B cell (primary cell): ENCODE measurements around the gene MLKL. TPM values are rescaled to one million over a fixed set of nuclear protein-coding genes. Genes with fewer than 3 reads are reported as not detected.
A peak's percentile ranks its signal among the peaks of the same experiment; 100 is the strongest.

Experiments
- ATAC-seq: fragments of 200-7000 bp; cut with Tn5 transposase; one replicate; pipeline ENCODE4 v1.10.0; 2021; ENCODE audit warnings: low read depth, mild to moderate bottlenecking, moderate number of reproducible peaks, moderate library complexity
- CTCF ChIA-PET: fragments of 350-600 bp; sonication (Branson Sonifier 250); formaldehyde crosslinking; loops from one replicate; lab custom pipeline; 2021; ENCODE audit warnings: antibody characterized with exemption, inconsistent platforms; lab: Charles Lee
- POLR2A ChIA-PET: fragments of 350-600 bp; sonication (Branson Sonifier 250); formaldehyde crosslinking; loops from one replicate; lab custom pipeline; 2021; ENCODE audit warnings: antibody characterized with exemption; lab: Charles Lee
- DNase-seq: peaks from one replicate; pipeline ENCODE4 v3.0.0; 2013
- H2AFZ ChIP-seq: 2 replicates; pipeline ENCODE4 v1.6.1; 2012; ENCODE audit warnings: mild to moderate bottlenecking, low read depth, low read length; ENCODE audit not compliant: insufficient read depth, poor library complexity, severe bottlenecking
- H3K27ac ChIP-seq, 2 donors: 1 replicate in 1 of 2; 2 replicates in 1 of 2; pipeline ENCODE4 v1.5.1; 2012 to 2013; ENCODE audit warnings: low read length in 2 of 2, mild to moderate bottlenecking in 2 of 2, moderate library complexity in 1 of 2
- H3K27me3 ChIP-seq, 4 experiments: fragments of 200-600 bp in 1 of 4; sonication (generic) in 1 of 4; replicated peaks in 1 of 4; 1 replicate in 2 of 4; 2 replicates in 2 of 4; pipeline versions ENCODE4 v1.6.1 to v1.7.0; 2013 to 2016; ENCODE audit warnings: low read length in 3 of 4, mild to moderate bottlenecking in 2 of 4, mixed read lengths in 1 of 4, moderate library complexity in 1 of 4; ENCODE audit not compliant: insufficient read depth in 4 of 4, control insufficient read depth in 3 of 4; ENCODE audit errors: control extremely low read depth in 1 of 4
- H3K36me3 ChIP-seq, 2 experiments: replicated peaks in 1 of 2; 1 replicate in 1 of 2; 2 replicates in 1 of 2; pipeline versions ENCODE4 v1.6.1 to v1.7.1; 2013; ENCODE audit warnings: low read length in 1 of 2; ENCODE audit not compliant: insufficient read depth in 2 of 2, control insufficient read depth in 1 of 2; ENCODE audit errors: control extremely low read depth in 1 of 2, extremely low read depth in 1 of 2
- H3K4me1 ChIP-seq, 2 donors: fragments of 200-600 bp in 1 of 2; sonication (generic) in 1 of 2; 1 replicate in 1 of 2; 2 replicates in 1 of 2; pipeline versions ENCODE4 v1.5.1 to v1.6.1; 2013 to 2017; ENCODE audit warnings: low read length in 2 of 2; ENCODE audit not compliant: control insufficient read depth in 2 of 2, insufficient read depth in 2 of 2
- H3K4me2 ChIP-seq: replicated peaks from 2 replicates; pipeline ENCODE3; 2012; ENCODE audit warnings: mild to moderate bottlenecking, low read depth, low read length; ENCODE audit not compliant: poor library complexity, severe bottlenecking
- H3K4me3 ChIP-seq, 5 experiments: fragments of 200-600 bp in 1 of 5; sonication (generic) in 1 of 5; 1 replicate in 3 of 5; 2 replicates in 2 of 5; pipeline versions ENCODE4 v1.5.1 to v1.7.0; 2011 to 2016; ENCODE audit warnings: low read length in 4 of 5, mild to moderate bottlenecking in 4 of 5, low read depth in 2 of 5, control low read depth in 1 of 5, moderate library complexity in 1 of 5; ENCODE audit not compliant: insufficient read depth in 1 of 5; ENCODE audit errors: control extremely low read depth in 1 of 5, extremely low read depth in 1 of 5
- H3K79me2 ChIP-seq: fragments of 200-600 bp; sonication (generic); one replicate; pipeline ENCODE4 v1.6.0; 2016; ENCODE audit warnings: low read length; ENCODE audit not compliant: control insufficient read depth, insufficient read depth
- H3K9ac ChIP-seq: fragments of 200-600 bp; sonication (generic); 2 replicates; pipeline ENCODE4 v1.6.1; 2017; ENCODE audit warnings: mild to moderate bottlenecking, low read length, moderate library complexity
- H3K9me3 ChIP-seq, 3 donors: one replicate each; pipeline versions ENCODE4 v1.6.1 to v1.7.1; 2013; ENCODE audit warnings: low read length in 2 of 3; ENCODE audit not compliant: control insufficient read depth in 2 of 3, insufficient read depth in 1 of 3; ENCODE audit errors: control extremely low read depth in 1 of 3
- H4K20me1 ChIP-seq: 2 replicates; pipeline ENCODE4 v1.6.0; 2012; ENCODE audit warnings: mild to moderate bottlenecking, low read length; ENCODE audit not compliant: insufficient read depth, control insufficient read depth, poor library complexity, severe bottlenecking
- H3K27ac Mint-ChIP-seq: one replicate; pipeline ENCODE4 v1.8.0; 2021; ENCODE audit warnings: mixed read lengths
- H3K27me3 Mint-ChIP-seq: one replicate; pipeline ENCODE4 v1.8.0; 2021; ENCODE audit warnings: mixed read lengths
- H3K4me1 Mint-ChIP-seq: one replicate; pipeline ENCODE4 v1.8.0; 2021; ENCODE audit warnings: mixed read lengths
- H3K4me3 Mint-ChIP-seq: one replicate; pipeline ENCODE4 v1.8.0; 2021; ENCODE audit warnings: mixed read lengths
- H3K9me3 Mint-ChIP-seq: one replicate; pipeline ENCODE4 v1.8.0; 2022; ENCODE audit warnings: mixed read lengths; ENCODE audit not compliant: insufficient read depth
- EZH2 ChIP-seq: IDR thresholded peaks from 2 replicates; pipeline ENCODE4 v1.6.1; 2012; ENCODE audit warnings: borderline replicate concordance, low read depth, mild to moderate bottlenecking, moderate library complexity, low read length; ENCODE audit not compliant: insufficient read depth, poor library complexity, severe bottlenecking
- whole genome bisulfite sequencing: methylation state at CpG from one replicate; pipeline ENCODE4 v1.1.5; 2013; ENCODE audit warnings: missing lambda C conversion rate; ENCODE audit not compliant: insufficient coverage; 5-methylcytosine and 5-hydroxymethylcytosine counted together
- intact Hi-C: fragments of 100-400 bp; cut with micrococcal nuclease; formaldehyde crosslinking; loops from one replicate; pipeline ENCODE4 v1.10.0; 2022
- polyA plus RNA-seq: library from polyadenylated mRNA; depleted of rRNA; stranded (reverse); fragments of >200 nt; gene quantifications from 2 replicates; pipeline ENCODE4 v1.2.3, GENCODE V29; 2012
- total RNA-seq, 2 donors: library from RNA; stranded (reverse); fragments of 120-200 nt in 1 of 2; gene quantifications; 1 replicate in 1 of 2; 2 replicates in 1 of 2; pipeline versions ENCODE4 v1.2.3 to v1.2.4, GENCODE V29; 2013 to 2022
- TF ChIP-seq, protein P1 (sequence below): fragments of 200-600 bp; IDR thresholded peaks from one replicate; pipeline ENCODE4 v1.8.0; 2022; ENCODE audit warnings: antibody characterized with exemption, mild to moderate bottlenecking

MLKL gene
- total and polyA plus RNA-seq, 2 donors (not counting 1 experiment from before 2014, with no cell fraction given), result 13.4 to 19.7 TPM

DNA sequence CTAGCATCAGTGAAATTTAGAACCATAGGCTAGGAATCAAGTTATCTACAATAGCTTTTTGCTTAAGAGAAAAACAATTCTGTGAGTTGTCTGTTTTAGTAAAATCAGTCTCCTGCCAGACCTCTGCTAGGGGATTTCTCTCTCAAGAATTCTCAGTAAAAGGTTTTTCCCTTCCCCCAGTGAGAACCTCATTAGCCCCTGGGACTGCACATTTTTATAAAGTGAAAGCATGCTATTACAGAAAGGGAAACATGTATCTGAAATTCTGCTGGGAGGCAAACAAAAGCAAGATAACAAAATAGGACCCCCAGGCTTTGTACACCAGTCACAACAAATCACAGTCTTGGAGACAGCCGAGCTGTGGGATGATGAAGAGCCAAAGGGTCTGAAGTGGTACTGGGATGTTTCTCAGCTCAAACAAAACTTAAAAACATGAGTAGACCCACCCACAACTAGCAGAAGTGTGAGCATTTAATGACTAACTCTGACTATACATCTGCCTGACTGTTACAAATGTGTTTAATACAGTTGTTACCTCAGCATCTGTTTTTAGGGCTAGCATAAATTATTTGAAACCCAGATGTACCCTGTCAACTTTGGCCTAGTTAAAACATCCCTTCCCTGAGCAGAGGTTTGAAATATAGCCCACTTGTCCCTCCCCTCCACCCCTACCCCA is 73.8 kb downstream of the MLKL start:
- H3K36me3 ChIP-seq, result peaks cover 10 to 91% of the 10 kb centered on the region in 2 experiments
- peaks cover 4% of the 10 kb centered on the region for H3K79me2 ChIP-seq
- no peak for DNase-seq
- peaks cover 5% of the 10 kb centered on the region for H4K20me1 ChIP-seq
- ATAC-seq, result no peak
- H3K4me1 ChIP-seq, result no peaks in the 10 kb centered on the region
- H3K9me3 ChIP-seq, result no peaks in the 10 kb centered on the region
- intact Hi-C loops, result loop anchor here (10.0 kb wide), 1 partner anchor 122 kb away; no protein-coding TSS in a partner anchor
- H3K4me1 Mint-ChIP-seq, result no peaks in the 10 kb centered on the region
- ChIA-PET CTCF (interaction anchor here (1.8 kb wide), 1 partner anchor 24 kb away, joined by 4 read pairs; no protein-coding TSS in a partner anchor), POLR2A (no interaction called here)
- H3K27ac Mint-ChIP-seq, result peak overlapping the region; percentile 6
- H3K27me3 Mint-ChIP-seq, result no peaks in the 10 kb centered on the region
- H3K9ac ChIP-seq, result no peak overlapping the region
- no peak overlapping the region for H2AFZ ChIP-seq
- TF ChIP-seq EZH2, result no peak
- TF ChIP-seq, protein P1, sequence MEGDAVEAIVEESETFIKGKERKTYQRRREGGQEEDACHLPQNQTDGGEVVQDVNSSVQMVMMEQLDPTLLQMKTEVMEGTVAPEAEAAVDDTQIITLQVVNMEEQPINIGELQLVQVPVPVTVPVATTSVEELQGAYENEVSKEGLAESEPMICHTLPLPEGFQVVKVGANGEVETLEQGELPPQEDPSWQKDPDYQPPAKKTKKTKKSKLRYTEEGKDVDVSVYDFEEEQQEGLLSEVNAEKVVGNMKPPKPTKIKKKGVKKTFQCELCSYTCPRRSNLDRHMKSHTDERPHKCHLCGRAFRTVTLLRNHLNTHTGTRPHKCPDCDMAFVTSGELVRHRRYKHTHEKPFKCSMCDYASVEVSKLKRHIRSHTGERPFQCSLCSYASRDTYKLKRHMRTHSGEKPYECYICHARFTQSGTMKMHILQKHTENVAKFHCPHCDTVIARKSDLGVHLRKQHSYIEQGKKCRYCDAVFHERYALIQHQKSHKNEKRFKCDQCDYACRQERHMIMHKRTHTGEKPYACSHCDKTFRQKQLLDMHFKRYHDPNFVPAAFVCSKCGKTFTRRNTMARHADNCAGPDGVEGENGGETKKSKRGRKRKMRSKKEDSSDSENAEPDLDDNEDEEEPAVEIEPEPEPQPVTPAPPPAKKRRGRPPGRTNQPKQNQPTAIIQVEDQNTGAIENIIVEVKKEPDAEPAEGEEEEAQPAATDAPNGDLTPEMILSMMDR, result no peak
- no peak overlapping the region for H3K4me3 ChIP-seq
- H3K4me3 Mint-ChIP-seq, result no peak overlapping the region
- no peaks in the 10 kb centered on the region for H3K9me3 Mint-ChIP-seq
- no peak overlapping the region for H3K4me2 ChIP-seq
- WGBS, result no CpG with 5 or more reads among the region's 1 CpG
- H3K27ac ChIP-seq, result no peak overlapping the region
- H3K27me3 ChIP-seq, result no peaks in the 10 kb centered on the region
